Transverse colon (tissue), 4 donors: Measurements from ENCODE around the gene RUNDC3A. TPM values are rescaled to one million over a fixed set of nuclear protein-coding genes. Genes with fewer than 3 reads are reported as not detected.

Experiments
- DNase-seq: peaks from one replicate; pipeline ENCODE4 v3.0.0-alpha.2; 2019
- H3K27ac ChIP-seq, 4 donors: fragments of 200-600 bp; sonication (generic); 2 replicates each; pipeline ENCODE4 v1.5.1; 2016 to 2018; ENCODE audit warnings: inconsistent platforms in 4 of 4
- H3K27me3 ChIP-seq: fragments of 200-600 bp; sonication (generic); 2 replicates; pipeline ENCODE4 v1.5.1; 2017; ENCODE audit warnings: inconsistent platforms
- H3K36me3 ChIP-seq, 4 donors: fragments of 200-600 bp; sonication (generic); 2 replicates each; pipeline ENCODE4 v1.5.1; 2017 to 2019; ENCODE audit warnings: inconsistent platforms in 4 of 4
- H3K4me1 ChIP-seq, 4 donors: fragments of 200-600 bp; sonication (generic); 2 replicates each; pipeline ENCODE4 v1.5.1; 2017 to 2020; ENCODE audit warnings: inconsistent platforms in 4 of 4
- H3K4me3 ChIP-seq, 4 donors: fragments of 200-600 bp; sonication (generic); 1 replicate in 1 of 4; 2 replicates in 3 of 4; pipeline versions ENCODE4 v1.5.1 to v1.6.1; 2017 to 2019; ENCODE audit warnings: inconsistent platforms in 4 of 4
- H3K9me3 ChIP-seq, 2 donors: fragments of 200-600 bp; sonication (generic); 2 replicates each; pipeline ENCODE4 v1.5.1; 2017 to 2019; ENCODE audit warnings: inconsistent platforms in 2 of 2
- CTCF ChIP-seq, 5 experiments: fragments of 200-600 bp in 3 of 5; fragments of 450-650 bp in 2 of 5; sonication (generic) in 3 of 5; IDR thresholded peaks; 1 replicate in 2 of 5; 2 replicates in 3 of 5; pipeline ENCODE4 v1.5.1; 2016 to 2017; ENCODE audit warnings: antibody characterized with exemption in 5 of 5, inconsistent platforms in 3 of 5, mild to moderate bottlenecking in 2 of 5, moderate library complexity in 1 of 5
- EP300 ChIP-seq: sonication (generic); formaldehyde crosslinking; IDR thresholded peaks from one replicate; pipeline ENCODE4 v1.6.1; 2017; ENCODE audit warnings: antibody characterized with exemption, low read depth
- POLR2A ChIP-seq: fragments of 450-650 bp; IDR thresholded peaks from one replicate; pipeline ENCODE4 v1.6.1; 2016; ENCODE audit warnings: antibody characterized with exemption, mild to moderate bottlenecking, moderate library complexity
- POLR2AphosphoS5 ChIP-seq, 3 donors: sonication (generic); formaldehyde crosslinking; IDR thresholded peaks; one replicate each; pipeline ENCODE4 v1.6.1; 2016; ENCODE audit warnings: antibody characterized with exemption in 3 of 3
- WGBS, 2 donors: methylation state at CpG; one replicate each; pipeline ENCODE4 v1.1.5; 2018; ENCODE audit warnings: low coverage in 1 of 2; 5-methylcytosine and 5-hydroxymethylcytosine counted together
- in situ Hi-C, 4 donors: fragments of 200-750 bp; cut with MboI; loops; one replicate each; pipeline versions ENCODE4 v1.15.0 to v1.15.1; 2017; ENCODE audit warnings: low sequenced_read_pairs in 3 of 4, low pct_ligation_motif_present in 1 of 4, low pct_unique_long_range_greater_than_20kb in 1 of 4
- intact Hi-C: fragments of 100-400 bp; cut with DNase I; formaldehyde crosslinking; loops from one replicate; pipeline ENCODE4 v1.15.1; 2023; ENCODE audit warnings: low total_unique reads
- total RNA-seq, 4 donors: library from RNA; depleted of rRNA; stranded (reverse); fragments of >200 nt; gene quantifications; one replicate each; pipeline ENCODE4 v1.1.0, GENCODE V29; 2016

Gene RUNDC3A
- total RNA-seq, 4 donors from 2014 or later = 0.48 to 7.6 (median 1.1) TPM; not detected in 1

GRCh38 chr17:44312396-44313104 is 4.1 kb downstream of the RUNDC3A start:
- DNase-seq = no peak
- intact Hi-C loops = no loop called here
- WGBS, 2 donors = 50 to 64% methylated on average over 5 to 17 of the region's 17 CpGs
- TF ChIP-seq CTCF (IDR thresholded peaks at IDR 0.05) (no peak), POLR2AphosphoS5 (IDR thresholded peaks at IDR 0.05) (no peak), EP300 (no peak), POLR2A (no peak)
- Histone ChIP-seq H3K4me1 (peaks cover 5 to 27% (median 19%) of the 10 kb centered on the region in 4 donors), H3K4me3 (no peak overlapping the region), H3K9me3 (no peaks in the 10 kb centered on the region), H3K27ac (no peak overlapping the region), H3K27me3 (peaks cover 67% of the 10 kb centered on the region), H3K36me3 (no peaks in the 10 kb centered on the region)
- in situ Hi-C loops = no loop called here

GRCh38 chr17:44314031-44314430 is 5.6 kb downstream of the RUNDC3A start:
- in situ Hi-C loops (no loop called here), intact Hi-C loops (no loop called here)
- Histone ChIP-seq H3K27ac (no peak overlapping the region), H3K36me3 (no peaks in the 10 kb centered on the region), H3K27me3 (peaks cover 59% of the 10 kb centered on the region), H3K9me3 (no peaks in the 10 kb centered on the region), H3K4me1 (peaks cover 0 to 12% (median 7%) of the 10 kb centered on the region in 4 donors), H3K4me3 (no peak overlapping the region)
- DNase-seq = no peak
- 70 to 78% methylated on average over 2 to 7 of the region's 7 CpGs for WGBS, 2 donors
- TF ChIP-seq EP300 = no peak
- no peak for TF ChIP-seq CTCF (IDR thresholded peaks at IDR 0.05)
- no peak for TF ChIP-seq POLR2AphosphoS5 (IDR thresholded peaks at IDR 0.05)
- no peak for TF ChIP-seq POLR2A

- Histone ChIP-seq H3K4me1 (peaks cover 0 to 10% (median 6%) of the 10 kb centered on the region in 4 donors), H3K27me3 (peaks cover 56% of the 10 kb centered on the region), H3K9me3 (no peaks in the 10 kb centered on the region), H3K36me3 (no peaks in the 10 kb centered on the region), H3K4me3 (no peak overlapping the region), H3K27ac (no peak overlapping the region)
- 28% methylated on average over 10 of the region's 11 CpGs; no CpG with 5 or more reads in 1 of the 2 donors for WGBS, 2 donors
- in situ Hi-C loops = no loop called here
- intact Hi-C loops = no loop called here
- no peak for DNase-seq
- TF ChIP-seq EP300 (no peak), POLR2AphosphoS5 (IDR thresholded peaks at IDR 0.05) (no peak), CTCF (IDR thresholded peaks at IDR 0.05) (no peak), POLR2A (no peak)
Observed at GRCh38 chr17:44314524-44314868, 6.1 kb downstream of the RUNDC3A start.

GRCh38 chr17:44314869-44315661 is 6.7 kb downstream of the RUNDC3A start:
- intact Hi-C loops = loop anchor here (5.0 kb wide), 1 partner anchor 88 kb away; no protein-coding TSS in a partner anchor
- peak overlapping the region in 2 of 4 donors; percentile 17 to 46 for H3K4me3 ChIP-seq
- H3K4me1 ChIP-seq = peaks cover 0 to 10% (median 6%) of the 10 kb centered on the region in 4 donors
- in situ Hi-C loops = no loop called here
- TF ChIP-seq POLR2AphosphoS5 (IDR thresholded peaks at IDR 0.05) = no peak
- TF ChIP-seq EP300 = no peak
- TF ChIP-seq POLR2A = no peak
- TF ChIP-seq CTCF (IDR thresholded peaks at IDR 0.05) = no peak
- no peaks in the 10 kb centered on the region for H3K9me3 ChIP-seq
- peaks cover 52% of the 10 kb centered on the region for H3K27me3 ChIP-seq
- H3K36me3 ChIP-seq = peaks cover 0 to 3% (median 1%) of the 10 kb centered on the region in 4 donors
- no peak overlapping the region for H3K27ac ChIP-seq
- 2% methylated on average over 46 of the region's 81 CpGs; no CpG with 5 or more reads in 1 of the 2 donors for WGBS, 2 donors
- DNase-seq = peak; percentile 25
